LNCAP (cell line): Measurements from ENCODE around the gene IRAK2.

Source experiments
- CTCF ChIP-seq: fragments of 450-650 bp; IDR thresholded peaks from 2 replicates; pipeline ENCODE4 v1.5.1; 2017; ENCODE audit warnings: mild to moderate bottlenecking

Gene IRAK2

GRCh38 chr3:10291641-10292040, 126.9 kb downstream of the IRAK2 start:
- TF ChIP-seq CTCF, result no peak

DNA sequence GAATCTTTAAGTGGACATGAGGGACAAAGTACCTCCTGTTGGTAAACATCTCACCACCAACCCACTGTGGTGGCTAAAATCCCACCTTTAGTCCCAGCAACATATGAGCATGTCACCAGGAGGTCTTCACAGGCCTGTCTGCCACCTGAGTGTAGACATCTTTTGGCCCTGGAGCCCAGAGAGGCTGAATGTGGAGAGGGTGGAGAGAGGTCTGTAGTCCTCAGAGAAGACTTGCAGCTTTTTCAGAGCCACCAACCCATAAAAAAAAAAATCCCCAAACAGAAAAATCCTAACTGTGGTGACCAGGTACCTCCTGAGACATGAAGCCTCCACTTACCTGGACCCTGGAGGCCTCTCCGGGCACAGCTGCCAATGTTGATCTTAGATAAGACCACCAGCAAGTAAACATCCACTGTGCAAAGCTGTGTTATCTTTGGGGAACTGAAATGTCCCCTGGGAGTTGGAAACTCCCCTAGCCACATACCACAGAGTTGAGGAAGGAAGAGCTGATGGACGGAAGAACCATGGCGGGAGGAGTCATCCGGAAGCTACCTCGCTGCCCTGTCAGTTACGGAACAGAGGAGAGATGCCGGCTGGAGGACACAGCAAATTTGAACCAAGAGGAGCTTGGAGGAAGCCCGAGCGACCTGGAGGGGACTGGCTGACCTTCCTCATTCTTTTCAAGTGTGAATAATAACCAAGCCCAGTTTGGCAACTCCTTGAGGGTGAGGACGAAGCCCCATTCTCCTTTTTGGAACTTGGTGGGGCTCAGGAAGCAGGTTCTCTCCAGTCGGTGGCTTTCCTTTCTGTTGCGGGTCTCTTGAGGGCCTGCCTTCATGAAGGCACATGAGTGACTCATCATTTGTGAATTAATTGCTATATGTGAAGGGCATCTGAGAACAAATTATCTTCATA, 128.0 kb downstream of the IRAK2 start, which contains the start of gene GHRL:
Gene GHRL (minus strand): TSS at position 443 of the 915 bp plus-strand sequence. CDS start 2,767 bp downstream, outside the sequence.
- TF ChIP-seq CTCF, result no peak
